Pancreas (tissue), 10 donors: ENCODE measurements around the gene HLA-F. TPM values are rescaled to one million over a fixed set of nuclear protein-coding genes. Genes with fewer than 3 reads are reported as not detected.

Source experiments
- ATAC-seq, 4 donors: fragments of 200-7000 bp; cut with Tn5 transposase; one replicate each; pipeline versions ENCODE4 v1.8.0 to v1.9.1; 2020; ENCODE audit warnings: mild to moderate bottlenecking in 4 of 4, moderate library complexity in 4 of 4
- DNase-seq, 6 donors: peaks; one replicate each; pipeline ENCODE4 v3.0.0-alpha.2; 2020
- FAIRE-seq: peaks from 2 replicates; lab custom pipeline; 2012; peaks lifted over from hg19 to GRCh38; lab: Jason Lieb, UNC
- H3K27ac ChIP-seq, 4 donors: fragments of 200-600 bp; sonication (generic); 1 replicate in 3 of 4; 2 replicates in 1 of 4; pipeline versions ENCODE4 v1.5.0 to v1.8.0; 2020
- H3K27me3 ChIP-seq, 4 donors: fragments of 200-600 bp; one replicate each; pipeline ENCODE4 v1.8.0; 2021
- H3K36me3 ChIP-seq, 3 donors: fragments of 200-600 bp; sonication (generic) in 1 of 3; one replicate each; pipeline versions ENCODE4 v1.5.0 to v1.8.0; 2020 to 2021
- H3K4me1 ChIP-seq, 3 donors: fragments of 200-600 bp; one replicate each; pipeline ENCODE4 v1.8.0; 2021
- H3K4me3 ChIP-seq, 4 donors: fragments of 200-600 bp; sonication (generic) in 2 of 4; one replicate each; pipeline versions ENCODE4 v1.5.0 to v1.8.0; 2020 to 2021
- H3K9me3 ChIP-seq, 4 donors: fragments of 200-600 bp; one replicate each; pipeline ENCODE4 v1.8.0; 2021
- WGBS, 2 donors: extraction: QIAGEN DNeasy Blood & Tissue Kit; methylation state at CpG; one replicate each; pipeline ENCODE4 v1.1.7; 2013; 5-methylcytosine and 5-hydroxymethylcytosine counted together
- intact Hi-C, 3 donors: fragments of 100-400 bp; cut with DNase I; formaldehyde crosslinking; loops; one replicate each; pipeline versions ENCODE4 v1.11.1 to v1.14.2; 2022
- polyA plus RNA-seq, 2 donors: library from polyadenylated mRNA; stranded (reverse); fragments of 200-250 nt; gene quantifications; one replicate each; pipeline ENCODE4 v1.2.3, GENCODE V29; 2013
- total RNA-seq, 6 donors: library from RNA; stranded (reverse); fragmentation: NEBNext Ultra II Directional in 4 of 6; extraction: Animal tissue kit (Norgen Biotek cat#: 25700) in 4 of 6; gene quantifications; one replicate each; pipeline versions ENCODE4 v1.2.1 to v1.2.4, GENCODE V29; 2021 to 2023
- TF ChIP-seq, protein P1 (sequence below), 4 donors: fragments of 200-600 bp; sonication (generic) in 3 of 4; IDR thresholded peaks; one replicate each; pipeline versions ENCODE4 v1.5.0 to v1.8.0; 2021; ENCODE audit warnings: antibody characterized with exemption in 4 of 4
- donor health status: healthy with polysubstance abuse.
- donor health status: DM: no; HTN: no; CAD: no; lungs with moderate emphysema.
- donor health status: DM: no; HTN: no; CAD: no.
- donor health status: control.
- donor health status: control.
- donor health status: Bipolar disorder and iron deficiency.
- donor health status: DM: yes; HTN: yes; CAD: no.
- donor health status: DM: no; HTN: no; CAD: no.
- donor health status: DM: no; HTN: no; CAD: no.
- donor health status: DM: yes; HTN: yes; CAD: no.

HLA-F gene
- total and polyA plus RNA-seq, 8 donors = 6.1 to 72.6 (median 16.0) TPM

GRCh38 chr6:29748391-29749307 is 25.4 kb downstream of the HLA-F start:
- H3K9me3 ChIP-seq = no peaks in the 10 kb centered on the region
- peak overlapping the region in 1 of 4 donors; percentile 47 for H3K27ac ChIP-seq
- H3K27me3 ChIP-seq = no peaks in the 10 kb centered on the region
- TF ChIP-seq, protein P1, sequence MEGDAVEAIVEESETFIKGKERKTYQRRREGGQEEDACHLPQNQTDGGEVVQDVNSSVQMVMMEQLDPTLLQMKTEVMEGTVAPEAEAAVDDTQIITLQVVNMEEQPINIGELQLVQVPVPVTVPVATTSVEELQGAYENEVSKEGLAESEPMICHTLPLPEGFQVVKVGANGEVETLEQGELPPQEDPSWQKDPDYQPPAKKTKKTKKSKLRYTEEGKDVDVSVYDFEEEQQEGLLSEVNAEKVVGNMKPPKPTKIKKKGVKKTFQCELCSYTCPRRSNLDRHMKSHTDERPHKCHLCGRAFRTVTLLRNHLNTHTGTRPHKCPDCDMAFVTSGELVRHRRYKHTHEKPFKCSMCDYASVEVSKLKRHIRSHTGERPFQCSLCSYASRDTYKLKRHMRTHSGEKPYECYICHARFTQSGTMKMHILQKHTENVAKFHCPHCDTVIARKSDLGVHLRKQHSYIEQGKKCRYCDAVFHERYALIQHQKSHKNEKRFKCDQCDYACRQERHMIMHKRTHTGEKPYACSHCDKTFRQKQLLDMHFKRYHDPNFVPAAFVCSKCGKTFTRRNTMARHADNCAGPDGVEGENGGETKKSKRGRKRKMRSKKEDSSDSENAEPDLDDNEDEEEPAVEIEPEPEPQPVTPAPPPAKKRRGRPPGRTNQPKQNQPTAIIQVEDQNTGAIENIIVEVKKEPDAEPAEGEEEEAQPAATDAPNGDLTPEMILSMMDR (IDR thresholded peaks at IDR 0.05) = no peak
- intact Hi-C loops = no loop called here
- peaks cover 0 to 13% (median 0%) of the 10 kb centered on the region in 3 donors for H3K4me1 ChIP-seq
- DNase-seq (peak; percentile 89 to 96 (median 94)), FAIRE-seq (no peak), ATAC-seq (peak; percentile 86 to 92 (median 89))
- peak overlapping the region; percentile 50 to 81 (median 53) for H3K4me3 ChIP-seq
- no peaks in the 10 kb centered on the region for H3K36me3 ChIP-seq
- WGBS, 2 donors = 0% methylated on average over 58 to 63 of the region's 63 CpGs

DNA sequence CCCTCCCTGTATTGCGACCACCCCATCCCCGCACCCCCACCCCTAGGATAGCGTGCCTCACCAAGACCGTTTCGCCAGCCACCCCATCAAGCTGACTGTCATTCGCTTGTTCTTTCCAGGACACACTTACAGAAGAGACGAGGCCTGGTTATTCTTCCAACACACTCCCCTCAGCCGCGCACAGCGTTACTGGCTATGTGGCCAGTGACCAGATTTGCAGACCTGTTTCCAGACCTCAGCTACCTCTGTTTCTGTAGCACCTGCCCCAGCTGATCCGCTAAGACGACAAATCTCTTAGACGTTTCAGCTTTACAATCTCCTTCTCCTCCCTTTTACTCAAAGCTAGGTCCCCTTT is 26.1 kb downstream of the HLA-F start:
- no peaks in the 10 kb centered on the region for H3K9me3 ChIP-seq
- peak overlapping the region in 3 of 4 donors; percentile 50 to 81 (median 55) for H3K4me3 ChIP-seq
- peaks cover 0 to 13% (median 0%) of the 10 kb centered on the region in 3 donors for H3K4me1 ChIP-seq
- no peak for FAIRE-seq
- H3K36me3 ChIP-seq = no peaks in the 10 kb centered on the region
- H3K27me3 ChIP-seq = no peaks in the 10 kb centered on the region
- TF ChIP-seq, protein P1 (IDR thresholded peaks at IDR 0.05) = no peak
- peak in 1 of 4 donors; percentile 1 for ATAC-seq
- H3K27ac ChIP-seq = peak overlapping the region in 1 of 4 donors; percentile 47
- DNase-seq = no peak
- intact Hi-C loops = no loop called here
- 3 to 5% methylated on average over 13 of the region's 13 CpGs for WGBS, 2 donors

DNA sequence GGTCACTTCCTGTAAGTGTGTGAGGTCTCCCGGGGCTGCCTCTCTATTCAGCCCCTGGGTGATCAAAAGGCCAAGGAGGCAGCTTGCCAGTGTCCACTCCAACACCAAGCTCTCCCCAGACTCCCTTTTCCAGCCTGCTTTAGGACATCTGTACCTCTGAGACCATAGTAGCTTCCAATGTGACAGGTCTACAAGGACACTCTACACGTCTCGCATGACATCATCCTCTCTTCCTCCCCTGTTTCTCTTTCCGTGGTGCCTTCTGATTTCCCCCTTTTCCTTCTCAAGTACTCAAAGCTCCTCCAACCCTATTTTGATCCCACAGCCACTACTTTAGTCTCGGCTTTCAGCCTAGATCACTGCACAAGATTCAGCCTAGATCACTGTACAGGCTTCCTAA is 26.4 kb downstream of the HLA-F start:
- Histone ChIP-seq H3K4me1 (peaks cover 0 to 13% (median 0%) of the 10 kb centered on the region in 3 donors), H3K4me3 (peak overlapping the region in 2 of 4 donors; percentile 50 to 81), H3K9me3 (no peaks in the 10 kb centered on the region), H3K27ac (no peak overlapping the region), H3K27me3 (no peaks in the 10 kb centered on the region), H3K36me3 (no peaks in the 10 kb centered on the region)
- TF ChIP-seq, protein P1 (IDR thresholded peaks at IDR 0.05) = no peak
- ATAC-seq (no peak), DNase-seq (no peak), FAIRE-seq (no peak)
- intact Hi-C loops = no loop called here
- 63 to 67% methylated on average over 5 of the region's 5 CpGs for WGBS, 2 donors

DNA sequence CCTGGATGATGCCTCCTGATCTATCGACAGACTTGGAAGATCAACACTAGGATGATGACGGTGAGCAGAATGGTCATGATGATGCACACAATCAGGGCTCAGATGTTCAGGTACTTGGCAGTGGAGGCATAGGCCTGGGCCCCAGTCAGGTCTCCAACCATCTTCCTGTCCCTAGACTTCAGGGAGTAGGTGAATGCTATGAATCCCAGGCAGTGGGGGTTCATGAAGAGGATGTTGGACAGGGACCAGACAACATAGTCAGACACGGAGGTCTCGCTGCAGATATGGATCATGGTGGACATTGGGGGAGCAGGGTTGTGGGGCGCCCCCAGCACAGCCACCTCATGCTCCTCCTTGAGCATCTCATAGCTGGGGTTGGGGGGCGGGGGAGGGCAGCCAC is 27.5 kb downstream of the HLA-F start:
- H3K27me3 ChIP-seq = no peaks in the 10 kb centered on the region
- no peaks in the 10 kb centered on the region for H3K36me3 ChIP-seq
- TF ChIP-seq, protein P1 (IDR thresholded peaks at IDR 0.05) = no peak
- FAIRE-seq = no peak
- WGBS, 2 donors = 67 to 81% methylated on average over 6 of the region's 6 CpGs
- no peak overlapping the region for H3K4me3 ChIP-seq
- intact Hi-C loops = no loop called here
- no peak overlapping the region for H3K27ac ChIP-seq
- no peak for ATAC-seq
- no peaks in the 10 kb centered on the region for H3K9me3 ChIP-seq
- H3K4me1 ChIP-seq = peaks cover 0 to 13% (median 0%) of the 10 kb centered on the region in 3 donors
- DNase-seq = peak in 1 of 6 donors; percentile 12

- peak in 1 of 6 donors; percentile 2 for DNase-seq
- peaks cover 0 to 13% (median 0%) of the 10 kb centered on the region in 3 donors for H3K4me1 ChIP-seq
- 90% methylated on average over 3 of the region's 3 CpGs for WGBS, 2 donors
- TF ChIP-seq, protein P1 (IDR thresholded peaks at IDR 0.05) = no peak
- no peaks in the 10 kb centered on the region for H3K27me3 ChIP-seq
- no peaks in the 10 kb centered on the region for H3K9me3 ChIP-seq
- peak overlapping the region in 1 of 4 donors; percentile 96 for H3K27ac ChIP-seq
- H3K4me3 ChIP-seq = no peak overlapping the region
- H3K36me3 ChIP-seq = no peaks in the 10 kb centered on the region
- ATAC-seq = no peak
- no peak for FAIRE-seq
- intact Hi-C loops = no loop called here
Measured at GRCh38 chr6:29751480-29751879, 28.2 kb downstream of the HLA-F start.
